Measurements from ENCODE around the gene SLC16A5.
"Not testable (repeated sequence)": the region's sequence is repeated elsewhere in the genome, so short reads cannot be mapped to it uniquely, and the experiment has no call there.

The SLC16A5 gene

DNA sequence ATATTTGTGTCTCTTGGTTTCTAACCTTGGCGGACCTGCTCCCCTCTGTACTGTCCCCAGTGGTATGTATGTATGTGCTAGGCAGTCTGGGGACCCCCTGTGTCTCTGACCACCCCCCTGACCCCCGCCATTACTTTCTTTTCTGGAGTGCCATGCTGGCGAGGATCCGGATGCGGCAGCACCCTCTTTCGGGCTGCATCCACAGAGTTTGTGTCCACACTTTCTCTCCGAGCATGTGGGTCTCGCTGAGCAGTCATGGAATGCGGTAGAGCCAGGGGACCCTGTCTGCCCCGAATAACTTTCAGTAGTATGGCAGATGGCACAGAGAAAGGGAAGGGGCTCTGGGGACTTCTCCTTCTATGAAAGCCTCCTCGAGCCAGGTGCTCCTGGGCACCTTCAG, 23.7 kb upstream of the SLC16A5 start:
- Histone ChIP-seq H3K27ac (ENCODE audit: insufficient read depth, low read length, poor library complexity, severe bottlenecking) (no peak overlapping the region), H3K4me3 (ENCODE audit: insufficient read depth, low read depth, low read length, poor library complexity, severe bottlenecking) (no peak overlapping the region), H3K27me3 (replicated peaks; ENCODE audit: control insufficient read depth, insufficient read depth, low read length, poor library complexity, severe bottlenecking) (no peaks in the 10 kb centered on the region), H3K9me3 (ENCODE audit: control insufficient read depth, low read length) (no peaks in the 10 kb centered on the region), H3K4me1 (ENCODE audit: control insufficient read depth, insufficient read depth, low read length, poor library complexity, severe bottlenecking) (no peaks in the 10 kb centered on the region), H3K36me3 (ENCODE audit: control insufficient read depth, insufficient read depth, low read length) (peaks cover 56% of the 10 kb centered on the region)
- no peak for DNase-seq

DNA sequence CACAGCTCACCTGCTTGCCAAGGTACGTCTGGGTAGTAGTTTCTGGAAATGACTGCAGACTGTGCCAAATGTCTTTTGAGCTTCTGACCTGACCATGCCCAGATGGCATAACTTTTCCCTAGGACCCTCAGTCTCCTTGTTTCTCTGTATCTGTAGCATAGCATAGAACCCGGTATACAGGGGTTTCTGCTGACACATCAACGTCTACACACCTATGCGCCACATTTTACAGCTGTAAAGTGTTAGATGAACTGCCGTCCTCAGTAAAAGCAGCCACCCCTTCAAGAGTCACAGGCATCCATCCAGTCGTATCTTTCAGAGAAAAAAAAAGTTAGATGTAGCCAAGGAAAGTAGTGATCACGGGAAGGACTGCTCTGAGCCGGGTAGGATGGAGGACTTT, 23.3 kb upstream of the SLC16A5 start:
- Histone ChIP-seq H3K4me3 (ENCODE audit: insufficient read depth, low read depth, low read length, poor library complexity, severe bottlenecking) (no peak overlapping the region), H3K27me3 (replicated peaks; ENCODE audit: control insufficient read depth, insufficient read depth, low read length, poor library complexity, severe bottlenecking) (no peaks in the 10 kb centered on the region)

DNA sequence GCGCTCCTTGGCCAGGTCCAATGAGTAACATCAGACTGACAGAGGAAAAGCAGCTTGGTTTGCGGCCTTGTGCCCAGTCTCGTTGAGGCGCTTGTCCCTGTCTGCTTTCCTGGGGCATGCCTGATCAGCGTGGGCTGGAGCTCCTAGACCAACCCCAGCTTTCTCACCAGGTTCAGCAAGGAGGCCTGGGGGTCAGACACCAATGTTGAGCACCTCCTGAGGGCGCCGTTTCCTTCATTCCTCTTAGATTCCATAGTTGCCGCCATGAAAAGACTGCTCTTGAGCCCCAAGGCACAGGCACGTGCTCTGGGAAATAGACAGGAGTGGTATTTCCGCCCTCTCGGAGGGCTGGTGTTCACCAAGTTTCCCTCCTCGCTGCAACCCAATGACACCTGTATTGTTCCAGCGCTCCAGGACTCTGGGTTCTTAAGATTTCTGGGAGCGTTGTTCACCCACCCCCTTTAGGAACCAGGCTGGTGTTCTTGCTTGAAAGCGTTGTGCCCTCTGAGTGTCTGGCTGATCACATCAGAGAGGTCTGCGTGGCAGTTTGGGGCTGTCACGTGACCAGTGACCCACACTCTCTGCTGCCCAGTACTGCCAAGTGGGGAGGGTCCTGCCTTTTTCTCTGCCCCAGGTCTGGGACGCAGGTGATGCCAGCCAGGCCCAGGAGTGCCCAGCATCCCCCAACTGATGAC, 22.7 kb upstream of the SLC16A5 start:
- Histone ChIP-seq H3K27ac (ENCODE audit: insufficient read depth, low read length, poor library complexity, severe bottlenecking) (no peak overlapping the region), H3K4me3 (ENCODE audit: insufficient read depth, low read depth, low read length, poor library complexity, severe bottlenecking) (no peak overlapping the region)

More for the DNA sequence above, 23.3 kb upstream of the SLC16A5 start:
- H3K4me1 ChIP-seq (ENCODE audit: control insufficient read depth, insufficient read depth, low read length, poor library complexity, severe bottlenecking), result no peaks in the 10 kb centered on the region
- no peak overlapping the region for H3K27ac ChIP-seq (ENCODE audit: insufficient read depth, low read length, poor library complexity, severe bottlenecking)
- no peak for DNase-seq
- H3K9me3 ChIP-seq (ENCODE audit: control insufficient read depth, low read length), result no peaks in the 10 kb centered on the region
- peaks cover 52% of the 10 kb centered on the region for H3K36me3 ChIP-seq (ENCODE audit: control insufficient read depth, insufficient read depth, low read length)

DNA sequence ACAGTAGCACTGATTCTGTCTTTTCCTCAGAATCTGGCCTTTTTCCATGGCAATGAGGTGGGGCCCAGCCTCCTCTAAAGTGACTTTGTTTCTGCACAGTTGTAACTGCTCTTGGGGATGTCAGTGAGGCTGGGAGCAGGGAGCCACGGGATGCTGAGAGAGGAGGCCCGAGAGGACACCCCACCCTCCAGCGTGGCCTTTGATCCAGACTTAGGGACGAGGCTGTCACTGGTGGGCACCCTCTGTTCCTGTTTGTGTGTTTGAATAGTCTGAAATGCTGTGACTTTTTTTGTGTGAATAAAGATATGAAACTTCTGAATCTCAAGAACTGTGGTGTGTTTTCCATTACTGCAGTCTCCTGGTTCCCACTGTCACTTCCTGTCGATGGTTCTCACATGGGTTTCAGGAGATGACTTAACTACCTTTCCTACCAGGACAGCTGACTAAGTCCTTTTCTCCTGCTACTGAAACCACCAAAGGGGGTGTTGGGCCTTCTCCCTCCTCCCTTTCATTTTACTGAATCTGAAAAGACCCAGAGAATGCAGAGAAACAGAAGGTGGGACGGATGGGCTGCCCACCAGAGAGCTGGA, 22.1 kb upstream of the SLC16A5 start:
- H3K36me3 ChIP-seq (ENCODE audit: control insufficient read depth, insufficient read depth, low read length), result peaks cover 43% of the 10 kb centered on the region
- no peaks in the 10 kb centered on the region for H3K9me3 ChIP-seq (ENCODE audit: control insufficient read depth, low read length)
- no peaks in the 10 kb centered on the region for H3K4me1 ChIP-seq (ENCODE audit: control insufficient read depth, insufficient read depth, low read length, poor library complexity, severe bottlenecking)
- H3K27ac ChIP-seq (ENCODE audit: insufficient read depth, low read length, poor library complexity, severe bottlenecking), result no peak overlapping the region
- H3K4me3 ChIP-seq (ENCODE audit: insufficient read depth, low read depth, low read length, poor library complexity, severe bottlenecking), result no peak overlapping the region
- DNase-seq, result no peak
- no peaks in the 10 kb centered on the region for H3K27me3 ChIP-seq (replicated peaks; ENCODE audit: control insufficient read depth, insufficient read depth, low read length, poor library complexity, severe bottlenecking)

More for the DNA sequence above, 22.7 kb upstream of the SLC16A5 start:
- DNase-seq, result no peak
- H3K9me3 ChIP-seq (ENCODE audit: control insufficient read depth, low read length), result no peaks in the 10 kb centered on the region
- H3K36me3 ChIP-seq (ENCODE audit: control insufficient read depth, insufficient read depth, low read length), result peaks cover 48% of the 10 kb centered on the region
- no peaks in the 10 kb centered on the region for H3K4me1 ChIP-seq (ENCODE audit: control insufficient read depth, insufficient read depth, low read length, poor library complexity, severe bottlenecking)
- no peaks in the 10 kb centered on the region for H3K27me3 ChIP-seq (replicated peaks; ENCODE audit: control insufficient read depth, insufficient read depth, low read length, poor library complexity, severe bottlenecking)

DNA sequence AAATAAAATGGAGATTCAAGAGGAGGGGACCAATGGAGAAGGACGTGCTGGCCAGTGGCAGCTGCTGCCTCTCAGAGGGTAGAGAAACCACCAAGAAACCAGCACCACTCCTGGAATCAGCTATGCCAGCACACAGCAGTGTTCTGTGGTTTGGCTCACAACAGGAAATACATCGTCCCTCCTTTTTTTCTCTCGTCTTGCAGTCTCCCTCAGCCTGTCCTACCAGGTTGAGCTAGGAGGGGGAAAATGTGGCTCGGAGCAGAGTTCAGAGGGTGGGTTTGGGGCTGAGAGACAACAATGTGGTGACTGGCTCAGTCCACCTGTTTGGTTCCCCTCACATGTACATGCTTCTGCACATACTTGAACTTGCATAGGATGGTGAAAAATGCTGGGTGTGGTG, 19.9 kb upstream of the SLC16A5 start:
- H3K27me3 ChIP-seq (replicated peaks; ENCODE audit: control insufficient read depth, insufficient read depth, low read length, poor library complexity, severe bottlenecking), result no peaks in the 10 kb centered on the region
- peak overlapping the region; percentile 5 for H3K27ac ChIP-seq (ENCODE audit: insufficient read depth, low read length, poor library complexity, severe bottlenecking)
- peaks cover 24% of the 10 kb centered on the region for H3K36me3 ChIP-seq (ENCODE audit: control insufficient read depth, insufficient read depth, low read length)
- no peaks in the 10 kb centered on the region for H3K9me3 ChIP-seq (ENCODE audit: control insufficient read depth, low read length)
- H3K4me1 ChIP-seq (ENCODE audit: control insufficient read depth, insufficient read depth, low read length, poor library complexity, severe bottlenecking), result no peaks in the 10 kb centered on the region
- no peak overlapping the region for H3K4me3 ChIP-seq (ENCODE audit: insufficient read depth, low read depth, low read length, poor library complexity, severe bottlenecking)
- DNase-seq, result no peak

DNA sequence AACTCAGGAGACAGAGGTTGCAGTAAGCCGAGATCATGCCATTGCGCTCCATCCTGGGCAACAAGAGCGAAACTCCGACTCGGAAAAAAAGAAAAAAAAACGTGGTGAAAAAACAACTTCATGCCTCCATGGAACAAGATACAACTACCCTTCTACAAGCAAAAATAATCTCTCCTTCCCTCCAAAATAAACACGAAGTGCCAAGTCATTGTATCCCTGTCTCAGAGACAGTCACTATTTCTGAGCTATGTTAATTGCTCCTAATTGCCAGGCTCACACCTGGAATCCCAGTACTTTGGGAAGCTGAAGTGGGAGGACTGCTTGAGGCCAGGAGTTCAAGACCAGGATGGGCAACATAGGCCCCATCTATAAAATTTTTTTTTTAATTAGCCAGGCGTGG, 19.0 kb upstream of the SLC16A5 start:
- no peak overlapping the region for H3K27ac ChIP-seq (ENCODE audit: insufficient read depth, low read length, poor library complexity, severe bottlenecking)
- H3K9me3 ChIP-seq (ENCODE audit: control insufficient read depth, low read length), result no peaks in the 10 kb centered on the region
- H3K36me3 ChIP-seq (ENCODE audit: control insufficient read depth, insufficient read depth, low read length), result peaks cover 15% of the 10 kb centered on the region
- no peak overlapping the region for H3K4me3 ChIP-seq (ENCODE audit: insufficient read depth, low read depth, low read length, poor library complexity, severe bottlenecking)
- DNase-seq, result no peak
- no peaks in the 10 kb centered on the region for H3K27me3 ChIP-seq (replicated peaks; ENCODE audit: control insufficient read depth, insufficient read depth, low read length, poor library complexity, severe bottlenecking)
- H3K4me1 ChIP-seq (ENCODE audit: control insufficient read depth, insufficient read depth, low read length, poor library complexity, severe bottlenecking), result no peaks in the 10 kb centered on the region

DNA sequence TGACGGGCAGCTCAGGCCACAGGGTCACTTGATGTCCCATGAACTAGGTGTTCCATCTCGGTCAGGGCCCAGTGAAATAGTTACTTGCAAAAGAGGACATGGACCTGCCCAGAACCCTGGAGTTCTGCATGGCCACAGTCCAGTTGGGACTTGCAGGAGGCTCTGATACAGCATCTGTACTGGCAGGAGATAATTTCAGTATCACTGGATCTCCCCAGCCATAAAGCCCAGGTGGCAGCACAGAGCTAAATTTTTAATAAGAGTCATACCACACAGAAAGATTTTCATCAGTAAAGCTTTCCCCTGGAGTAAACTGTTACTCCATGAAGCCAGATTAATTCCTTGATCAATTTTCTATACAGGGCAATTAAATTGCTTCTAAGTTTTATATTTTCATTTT, 18.0 kb upstream of the SLC16A5 start:
- Histone ChIP-seq H3K4me3 (ENCODE audit: insufficient read depth, low read depth, low read length, poor library complexity, severe bottlenecking) (no peak overlapping the region), H3K27ac (ENCODE audit: insufficient read depth, low read length, poor library complexity, severe bottlenecking) (no peak overlapping the region), H3K9me3 (ENCODE audit: control insufficient read depth, low read length) (no peaks in the 10 kb centered on the region), H3K27me3 (replicated peaks; ENCODE audit: control insufficient read depth, insufficient read depth, low read length, poor library complexity, severe bottlenecking) (no peaks in the 10 kb centered on the region), H3K4me1 (ENCODE audit: control insufficient read depth, insufficient read depth, low read length, poor library complexity, severe bottlenecking) (no peaks in the 10 kb centered on the region), H3K36me3 (ENCODE audit: control insufficient read depth, insufficient read depth, low read length) (peaks cover 5% of the 10 kb centered on the region)
- DNase-seq, result no peak

DNA sequence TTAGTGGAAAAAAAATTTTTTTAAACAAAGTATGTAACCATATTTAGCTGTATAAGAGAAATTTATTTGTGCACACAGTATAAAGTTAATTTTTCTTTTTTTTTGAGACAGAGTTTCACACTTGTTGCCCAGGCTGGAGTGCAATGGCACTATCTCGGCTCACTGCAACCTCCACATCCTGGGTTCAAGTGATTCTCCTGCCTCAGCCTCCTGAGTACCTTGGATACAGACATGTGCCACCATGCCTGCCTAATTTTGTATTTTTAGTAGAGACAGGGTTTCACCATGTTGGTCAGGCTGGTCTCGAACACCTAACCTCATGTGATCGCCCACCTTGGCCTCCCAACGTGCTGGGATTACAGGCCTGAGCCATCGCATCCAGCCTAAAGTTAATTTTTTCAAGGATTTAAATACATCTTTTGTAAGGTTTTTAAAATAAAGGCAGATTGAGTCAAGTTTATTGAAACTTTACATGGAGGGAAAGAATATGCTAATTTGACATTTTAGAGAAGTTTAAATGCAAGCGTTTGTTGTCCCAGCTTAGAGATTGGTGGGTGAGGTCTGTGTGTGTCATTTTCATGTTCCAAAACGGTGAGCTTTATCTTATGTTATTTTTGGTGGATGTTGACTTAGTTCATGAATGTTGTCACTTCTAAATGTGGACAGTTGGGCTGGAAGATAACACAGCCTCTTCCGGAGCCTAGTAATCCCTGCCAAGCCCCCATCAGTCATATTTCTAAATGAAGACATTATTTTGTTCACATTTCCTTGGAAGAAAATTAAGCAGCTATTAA, 16.1 kb upstream of the SLC16A5 start:
- not testable (repeated sequence) for H3K27ac ChIP-seq (ENCODE audit: insufficient read depth, low read length, poor library complexity, severe bottlenecking); H3K27me3 ChIP-seq (replicated peaks; ENCODE audit: control insufficient read depth, insufficient read depth, low read length, poor library complexity, severe bottlenecking); H3K4me1 ChIP-seq (ENCODE audit: control insufficient read depth, insufficient read depth, low read length, poor library complexity, severe bottlenecking); H3K9me3 ChIP-seq (ENCODE audit: control insufficient read depth, low read length); H3K36me3 ChIP-seq (ENCODE audit: control insufficient read depth, insufficient read depth, low read length); H3K4me3 ChIP-seq (ENCODE audit: insufficient read depth, low read depth, low read length, poor library complexity, severe bottlenecking); DNase-seq

DNA sequence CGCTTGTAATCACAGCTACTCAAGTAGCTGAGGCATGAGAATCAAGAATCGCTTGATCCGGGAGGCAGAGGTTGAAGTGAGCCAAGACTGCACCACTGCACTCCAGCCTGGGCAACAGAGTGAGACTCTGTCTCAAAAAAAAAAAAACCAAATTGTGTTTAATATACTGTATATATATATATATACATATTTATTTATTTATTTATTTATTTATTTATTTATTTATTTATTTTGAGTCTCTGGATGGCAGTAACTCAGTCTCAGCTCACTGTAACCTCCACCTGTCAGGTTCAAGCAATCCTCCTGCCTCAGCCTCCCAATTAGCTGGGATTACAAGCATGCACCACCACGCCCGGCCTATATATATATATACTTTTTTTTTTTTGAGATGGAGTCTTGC, 14.8 kb upstream of the SLC16A5 start:
- H3K36me3 ChIP-seq (ENCODE audit: control insufficient read depth, insufficient read depth, low read length); H3K4me3 ChIP-seq (ENCODE audit: insufficient read depth, low read depth, low read length, poor library complexity, severe bottlenecking); DNase-seq; H3K27me3 ChIP-seq (replicated peaks; ENCODE audit: control insufficient read depth, insufficient read depth, low read length, poor library complexity, severe bottlenecking); H3K4me1 ChIP-seq (ENCODE audit: control insufficient read depth, insufficient read depth, low read length, poor library complexity, severe bottlenecking); H3K27ac ChIP-seq (ENCODE audit: insufficient read depth, low read length, poor library complexity, severe bottlenecking); H3K9me3 ChIP-seq (ENCODE audit: control insufficient read depth, low read length): not testable (repeated sequence)

DNA sequence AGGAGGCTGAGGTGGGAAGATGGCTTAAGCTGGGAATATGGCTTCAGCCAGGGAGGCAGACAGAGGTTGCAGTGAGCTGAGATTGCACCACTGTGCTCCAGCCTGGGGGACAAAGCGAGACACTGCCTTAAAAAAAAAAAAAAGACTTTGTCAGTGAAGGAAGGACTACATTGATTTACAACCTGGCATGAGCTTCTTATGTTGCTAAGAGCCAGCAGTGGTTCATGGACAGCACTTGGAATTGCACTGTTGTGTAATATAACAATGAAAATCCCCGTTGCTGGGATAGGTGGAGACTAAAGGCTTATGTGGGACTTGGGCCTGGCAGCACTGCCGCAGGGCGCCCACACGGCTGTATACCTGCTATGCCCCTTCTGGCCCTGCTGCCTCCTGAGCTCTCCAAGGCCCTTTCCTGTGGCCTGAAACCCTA, 14.1 kb upstream of the SLC16A5 start:
- no peaks in the 10 kb centered on the region for H3K9me3 ChIP-seq (ENCODE audit: control insufficient read depth, low read length)
- H3K27ac ChIP-seq (ENCODE audit: insufficient read depth, low read length, poor library complexity, severe bottlenecking), result no peak overlapping the region
- no peak for DNase-seq
- no peak overlapping the region for H3K4me3 ChIP-seq (ENCODE audit: insufficient read depth, low read depth, low read length, poor library complexity, severe bottlenecking)
- peaks cover 10% of the 10 kb centered on the region for H3K4me1 ChIP-seq (ENCODE audit: control insufficient read depth, insufficient read depth, low read length, poor library complexity, severe bottlenecking)
- no peaks in the 10 kb centered on the region for H3K36me3 ChIP-seq (ENCODE audit: control insufficient read depth, insufficient read depth, low read length)
- H3K27me3 ChIP-seq (replicated peaks; ENCODE audit: control insufficient read depth, insufficient read depth, low read length, poor library complexity, severe bottlenecking), result no peaks in the 10 kb centered on the region

Measured in effector memory CD4-positive, alpha-beta T cell (primary cell).